PC-3 (cell line): ENCODE data around the gene CROCC. TPM values are rescaled to one million over a fixed set of nuclear protein-coding genes. Genes with fewer than 3 reads are reported as not detected.

Experiments
- ATAC-seq: fragments of 200-7000 bp; cut with Tn5 transposase; 2 replicates; pipeline ENCODE4 v1.9.1; 2020; ENCODE audit warnings: mild to moderate bottlenecking, moderate library complexity
- BruUV-seq: library from RNA; stranded (reverse); fragments of 400-500 nt; replicated peaks from 2 replicates; lab custom pipeline; 2021; lab: Mats Ljungman, UMichigan
- CTCF ChIA-PET: fragments of 300-600 bp; sonication (Branson Sonifier 250); formaldehyde crosslinking; loops from one replicate; lab custom pipeline; 2022; ENCODE audit warnings: antibody characterized with exemption; lab: Charles Lee
- POLR2A ChIA-PET: fragments of 300-600 bp; sonication (Branson Sonifier 250); formaldehyde crosslinking; loops from one replicate; lab custom pipeline; 2022; ENCODE audit warnings: antibody characterized with exemption; ENCODE audit not compliant: unreplicated experiment; lab: Charles Lee
- DNase-seq: peaks from one replicate; pipeline ENCODE4 v3.0.0-alpha.2; 2015
- H2AFZ ChIP-seq: fragments of 300-600 bp; sonication (generic); 2 replicates; pipeline ENCODE4 v1.6.0; 2016; ENCODE audit warnings: antibody characterized with exemption, low read length
- H3F3A ChIP-seq: fragments of 300-600 bp; sonication (generic); one replicate; pipeline ENCODE4 v1.6.0; 2017; ENCODE audit warnings: antibody characterized with exemption, low read length, control low read depth, mild to moderate bottlenecking; ENCODE audit not compliant: unreplicated experiment
- H3K27ac ChIP-seq: fragments of 300-600 bp; sonication (generic); 2 replicates; pipeline ENCODE4 v1.5.1; 2016; ENCODE audit warnings: mild to moderate bottlenecking, low read length
- H3K27me3 ChIP-seq: fragments of 300-600 bp; sonication (generic); 2 replicates; pipeline ENCODE4 v1.6.1; 2016; ENCODE audit warnings: low read length, mixed read lengths
- H3K36me3 ChIP-seq: fragments of 300-600 bp; sonication (generic); 2 replicates; pipeline ENCODE4 v1.6.1; 2016; ENCODE audit warnings: low read depth, mixed run types, low read length, mixed read lengths
- H3K4me1 ChIP-seq: fragments of 300-600 bp; sonication (generic); 2 replicates; pipeline ENCODE4 v1.5.1; 2016; ENCODE audit warnings: low read length; ENCODE audit not compliant: insufficient read depth
- H3K4me2 ChIP-seq: fragments of 300-600 bp; sonication (generic); 2 replicates; pipeline ENCODE4 v1.6.0; 2016; ENCODE audit warnings: low read length
- H3K4me3 ChIP-seq: fragments of 300-600 bp; sonication (generic); 2 replicates; pipeline ENCODE4 v1.5.1; 2016; ENCODE audit warnings: mild to moderate bottlenecking, low read length, mixed read lengths
- H3K79me2 ChIP-seq: fragments of 300-600 bp; sonication (generic); 2 replicates; pipeline ENCODE4 v1.6.1; 2017; ENCODE audit warnings: low read length, mixed read lengths
- H3K9ac ChIP-seq: fragments of 300-600 bp; sonication (generic); 2 replicates; pipeline ENCODE4 v1.6.0; 2016; ENCODE audit warnings: mild to moderate bottlenecking, low read length
- H3K9me2 ChIP-seq: fragments of 300-600 bp; sonication (generic); replicated peaks from 2 replicates; pipeline ENCODE4 v1.6.1; 2016; ENCODE audit warnings: mixed run types, low read length, mixed read lengths
- H3K9me3 ChIP-seq: fragments of 300-600 bp; sonication (generic); 2 replicates; pipeline ENCODE4 v1.6.1; 2016; ENCODE audit warnings: low read length, mixed read lengths
- H4K20me1 ChIP-seq: fragments of 300-600 bp; sonication (generic); 2 replicates; pipeline ENCODE4 v1.6.1; 2016; ENCODE audit warnings: low read length, mixed read lengths
- CTCF ChIP-seq: fragments of 300-600 bp; sonication (generic); conservative IDR thresholded peaks from 2 replicates; pipeline ENCODE4 v1.5.1; 2017; ENCODE audit warnings: antibody characterized with exemption, low read depth, mild to moderate bottlenecking, low read length
- EZH2 ChIP-seq: fragments of 300-600 bp; sonication (generic); IDR thresholded peaks from one replicate; pipeline ENCODE4 v1.6.1; 2017; ENCODE audit warnings: antibody characterized with exemption, mild to moderate bottlenecking, low read length; ENCODE audit not compliant: unreplicated experiment
- EZH2phosphoT487 ChIP-seq: fragments of 300-600 bp; sonication (generic); IDR thresholded peaks from 2 replicates; pipeline ENCODE4 v1.6.1; 2018; ENCODE audit warnings: mild to moderate bottlenecking, antibody characterized with exemption, low read length, borderline replicate concordance
- intact Hi-C: fragments of 100-400 bp; cut with micrococcal nuclease; formaldehyde crosslinking; loops from 2 replicates; pipeline ENCODE4 v1.9.0; 2023
- total RNA-seq: library from RNA; depleted of rRNA; stranded (reverse); fragments of >200 nt; gene quantifications from 2 replicates; pipeline ENCODE4 v1.2.3, GENCODE V29; 2014

Gene CROCC
- total RNA-seq, 1 experiment from 2014 or later = 24.6 TPM

- Histone ChIP-seq H3K9me3 (no peaks in the 10 kb centered on the region), H3K27ac (no peak overlapping the region), H4K20me1 (no peaks in the 10 kb centered on the region), H3K27me3 (no peaks in the 10 kb centered on the region), H3K4me3 (no peak overlapping the region), H3K4me2 (no peak overlapping the region), H3K79me2 (no peaks in the 10 kb centered on the region), H3K4me1 (peaks cover 2% of the 10 kb centered on the region; the same call in 1 of the 2 replicates), H3K9me2 (no peaks in the 10 kb centered on the region), H2AFZ (no peak overlapping the region), H3F3A (no peaks in the 10 kb centered on the region), H3K9ac (no peak overlapping the region), H3K36me3 (no peaks in the 10 kb centered on the region)
- POLR2A ChIA-PET = no interaction called here
- intact Hi-C loops = no loop called here
- no peak for ATAC-seq
- TF ChIP-seq EZH2 (no peak), EZH2phosphoT487 (no peak), CTCF (no peak)
- CTCF ChIA-PET = no interaction called here
- no TSS peak for BruUV-seq
- no peak for DNase-seq
Measured at GRCh38 chr1:16957731-16958130, 36.0 kb downstream of the CROCC start.

- Histone ChIP-seq H3K9me2 (no peaks in the 10 kb centered on the region), H3K36me3 (no peaks in the 10 kb centered on the region), H3K9ac (no peak overlapping the region), H3K27ac (no peak overlapping the region), H3K27me3 (no peaks in the 10 kb centered on the region), H3K9me3 (no peaks in the 10 kb centered on the region), H3K79me2 (no peaks in the 10 kb centered on the region), H3K4me1 (no peaks in the 10 kb centered on the region), H3K4me2 (no peak overlapping the region), H2AFZ (no peak overlapping the region), H3K4me3 (no peak overlapping the region), H4K20me1 (no peaks in the 10 kb centered on the region), H3F3A (no peaks in the 10 kb centered on the region)
- ChIA-PET CTCF (no interaction called here), POLR2A (no interaction called here)
- intact Hi-C loops = no loop called here
- no TSS peak for BruUV-seq
- ATAC-seq = no peak
- DNase-seq = no peak
- no peak for TF ChIP-seq EZH2phosphoT487
- TF ChIP-seq CTCF = no peak
- no peak for TF ChIP-seq EZH2
Measured at GRCh38 chr1:16958475-16958874, 36.7 kb downstream of the CROCC start.

GRCh38 chr1:16960560-16961296 lies 39.0 kb downstream of the CROCC start:
- intact Hi-C loops = loop anchor here (5.0 kb wide), 1 partner anchor 42 kb away; no protein-coding TSS in a partner anchor
- H4K20me1 ChIP-seq = no peaks in the 10 kb centered on the region
- ChIA-PET CTCF (interaction anchor here (0.6 to 1.2 kb wide), 8 partner anchors 9 to 340 kb away, joined by 3 to 5 read pairs (median 4); no protein-coding TSS in a partner anchor), POLR2A (interaction anchor here (0.6 kb wide), 1 partner anchor 23 kb away, joined by 3 read pairs; no protein-coding TSS in a partner anchor)
- peak overlapping the region; percentile 70 for H3K4me2 ChIP-seq
- H3K27ac ChIP-seq = no peak overlapping the region
- no peak for TF ChIP-seq EZH2phosphoT487
- TF ChIP-seq CTCF = peak; percentile 70
- no peak for TF ChIP-seq EZH2
- H3K9me2 ChIP-seq = no peaks in the 10 kb centered on the region
- no TSS peak for BruUV-seq
- H3K4me1 ChIP-seq = no peaks in the 10 kb centered on the region
- H3K79me2 ChIP-seq = no peaks in the 10 kb centered on the region
- H3K9me3 ChIP-seq = no peaks in the 10 kb centered on the region
- H3K36me3 ChIP-seq = no peaks in the 10 kb centered on the region
- peak; percentile 92 for ATAC-seq
- H3K4me3 ChIP-seq = peak overlapping the region; percentile 55; the same call in 1 of the 2 replicates
- no peaks in the 10 kb centered on the region for H3F3A ChIP-seq
- peak overlapping the region; percentile 50; the same call in 1 of the 2 replicates for H3K9ac ChIP-seq
- no peaks in the 10 kb centered on the region for H3K27me3 ChIP-seq
- DNase-seq = peak; percentile 87
- peak overlapping the region; percentile 16; the same call in 1 of the 2 replicates for H2AFZ ChIP-seq
